Activated gamma-delta T cell (primary cell): ENCODE measurements around the gene TMEM269.
"Not testable (repeated sequence)": the region's sequence is repeated elsewhere in the genome, so short reads cannot be mapped to it uniquely, and the experiment has no call there.

Experiments used
- DNase-seq: peaks from one replicate; lab custom pipeline; 2025; lab: John Stamatoyannopoulos, UW

The TMEM269 gene

DNA sequence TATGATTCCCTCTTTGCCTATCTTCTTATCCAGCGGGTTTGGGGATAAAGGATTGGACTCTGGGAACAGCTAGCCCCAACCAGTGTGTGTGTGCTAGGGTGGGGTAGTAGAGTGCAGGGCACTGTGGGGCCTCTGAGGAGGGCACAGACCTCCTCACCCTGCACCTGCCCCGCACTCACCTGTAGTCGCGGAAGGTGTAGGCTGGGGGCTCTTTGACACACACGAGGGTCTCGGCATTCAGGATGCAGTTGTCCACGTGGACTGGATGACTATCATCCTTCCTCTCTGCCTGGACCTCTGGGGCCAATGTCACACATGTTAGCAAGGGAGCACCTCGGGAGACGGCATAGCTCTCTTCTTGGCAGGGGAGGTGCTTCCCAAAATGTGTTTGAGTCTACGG, 36.8 kb upstream of the TMEM269 start:
- DNase-seq, result no peak

DNA sequence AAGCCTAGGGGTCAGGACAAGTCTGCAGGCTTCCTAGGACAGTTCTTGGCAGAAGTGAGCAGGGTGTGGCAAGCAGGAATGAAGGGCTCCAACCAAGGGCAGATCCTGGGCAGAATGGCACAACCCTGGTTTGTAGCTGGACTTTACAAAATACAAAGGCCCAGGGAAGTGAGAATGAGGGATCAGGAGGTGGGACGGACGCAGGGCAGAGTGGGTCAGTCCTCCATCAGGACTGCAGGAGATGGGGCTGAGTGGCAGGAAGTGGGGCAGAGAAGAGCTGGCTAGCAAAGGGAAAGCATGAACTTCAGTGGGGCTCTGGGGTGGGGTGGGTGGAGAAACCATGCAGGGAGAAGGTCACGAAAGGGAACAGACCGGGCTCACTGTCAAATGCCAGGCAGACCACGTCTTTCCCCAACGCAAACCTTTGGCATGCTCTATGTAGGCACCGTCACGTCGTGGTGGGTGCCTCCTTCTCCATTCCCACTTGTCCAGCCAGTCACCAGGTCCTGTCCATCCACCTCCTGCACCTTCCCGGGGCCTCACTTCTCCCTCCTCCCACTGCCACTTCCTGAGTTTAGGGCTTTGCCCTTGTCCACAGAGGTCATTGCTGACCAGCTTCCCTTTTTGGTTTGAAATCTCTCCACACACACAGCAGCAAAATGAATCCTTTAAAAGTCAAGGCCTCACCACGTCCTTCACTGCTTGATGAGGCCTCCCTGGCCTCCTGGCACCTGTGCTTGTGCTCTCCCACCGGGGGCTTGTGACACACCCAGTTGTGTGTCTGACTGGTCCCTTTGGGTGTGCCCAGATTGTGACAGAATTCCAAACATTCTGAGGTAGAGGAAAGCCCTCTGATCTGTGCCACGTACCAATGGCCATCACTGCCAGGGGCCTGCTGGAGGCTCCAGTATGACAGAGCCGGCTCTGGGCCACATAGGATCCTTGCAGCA, 36.1 kb upstream of the TMEM269 start:
- no peak for DNase-seq

DNA sequence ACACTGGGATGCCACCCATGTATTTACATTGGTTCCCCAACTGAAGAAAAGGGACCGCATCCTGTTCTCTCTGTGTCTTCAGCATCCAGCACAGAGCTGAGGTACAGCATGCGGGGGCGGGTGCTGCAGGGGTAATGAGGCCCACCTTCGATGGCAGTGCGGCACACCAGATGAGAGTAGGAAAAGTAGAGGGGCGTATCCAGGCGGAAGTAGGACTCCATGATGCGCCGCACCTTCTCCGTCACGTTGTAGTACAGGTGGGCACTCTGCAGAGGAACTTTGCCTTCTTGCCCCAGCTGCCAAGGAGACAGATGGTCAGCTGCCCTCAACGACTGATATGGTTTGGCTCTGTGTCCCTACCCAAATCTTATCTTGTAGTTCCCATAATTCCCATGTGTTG, 34.8 kb upstream of the TMEM269 start:
- DNase-seq, result no peak

DNA sequence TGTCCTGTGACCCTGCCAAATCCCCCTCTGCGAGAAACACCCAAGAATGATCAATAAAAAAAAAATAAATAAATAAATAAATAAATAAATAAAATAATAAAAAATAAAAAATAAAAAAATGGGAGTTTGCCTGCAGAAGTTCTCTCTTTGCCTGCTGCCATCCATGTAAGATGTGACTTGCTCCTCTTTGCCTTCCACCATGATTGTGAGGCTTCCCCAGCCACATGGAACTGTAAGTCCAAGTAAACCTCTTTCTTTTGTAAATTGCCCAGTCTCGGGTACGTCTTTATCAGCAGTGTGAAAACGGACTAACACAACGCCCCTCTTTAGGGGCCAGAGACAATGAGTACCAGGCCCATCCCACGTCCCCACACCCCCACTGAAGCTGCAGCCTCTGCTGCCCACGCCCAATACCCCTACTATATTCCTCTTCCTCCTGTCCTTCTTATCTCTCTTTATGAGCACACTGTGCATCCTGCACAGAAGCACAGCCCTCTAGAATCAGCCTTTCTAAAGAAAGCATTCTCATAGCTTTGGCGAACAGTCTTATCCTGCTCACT, 33.2 kb upstream of the TMEM269 start:
- DNase-seq, result not testable (repeated sequence)

DNA sequence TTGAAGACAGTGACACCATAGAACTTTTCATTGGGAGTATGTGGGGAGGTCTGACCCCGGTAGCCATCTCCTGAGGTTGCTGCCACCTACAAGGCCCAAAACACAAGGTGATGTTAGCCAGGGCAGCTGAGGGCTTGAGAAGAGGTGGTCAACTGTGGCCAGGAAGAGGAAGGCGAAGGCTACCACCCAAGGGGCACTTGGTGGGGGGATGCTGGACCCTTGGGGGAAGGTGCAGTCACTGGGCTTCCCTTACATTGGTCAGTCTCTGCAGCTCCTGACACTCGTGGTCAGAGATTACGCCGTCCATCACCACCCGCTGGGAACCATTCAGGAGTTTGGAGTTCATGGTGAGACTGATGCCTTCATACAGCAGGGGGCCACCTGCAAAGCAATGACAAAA, 32.5 kb upstream of the TMEM269 start:
- DNase-seq, result no peak

DNA sequence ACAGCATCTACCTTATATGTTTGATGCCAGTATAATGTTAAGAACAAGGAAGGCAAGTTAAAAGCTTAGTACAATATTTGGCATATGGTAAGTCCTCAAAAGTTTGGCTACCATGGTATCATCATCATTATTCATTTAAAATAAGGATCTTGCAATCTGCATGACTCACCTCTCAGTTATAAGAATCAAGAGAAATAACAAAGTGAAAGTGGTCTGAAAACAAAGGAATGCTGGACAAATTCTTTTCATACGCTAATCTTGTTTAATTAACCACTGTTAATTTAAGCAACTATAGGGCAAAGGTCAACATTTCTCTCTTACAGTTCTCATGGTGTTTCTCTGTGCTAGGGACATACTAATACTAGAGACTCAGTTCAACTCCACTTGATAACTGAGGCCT, 31.7 kb upstream of the TMEM269 start:
- DNase-seq, result no peak

DNA sequence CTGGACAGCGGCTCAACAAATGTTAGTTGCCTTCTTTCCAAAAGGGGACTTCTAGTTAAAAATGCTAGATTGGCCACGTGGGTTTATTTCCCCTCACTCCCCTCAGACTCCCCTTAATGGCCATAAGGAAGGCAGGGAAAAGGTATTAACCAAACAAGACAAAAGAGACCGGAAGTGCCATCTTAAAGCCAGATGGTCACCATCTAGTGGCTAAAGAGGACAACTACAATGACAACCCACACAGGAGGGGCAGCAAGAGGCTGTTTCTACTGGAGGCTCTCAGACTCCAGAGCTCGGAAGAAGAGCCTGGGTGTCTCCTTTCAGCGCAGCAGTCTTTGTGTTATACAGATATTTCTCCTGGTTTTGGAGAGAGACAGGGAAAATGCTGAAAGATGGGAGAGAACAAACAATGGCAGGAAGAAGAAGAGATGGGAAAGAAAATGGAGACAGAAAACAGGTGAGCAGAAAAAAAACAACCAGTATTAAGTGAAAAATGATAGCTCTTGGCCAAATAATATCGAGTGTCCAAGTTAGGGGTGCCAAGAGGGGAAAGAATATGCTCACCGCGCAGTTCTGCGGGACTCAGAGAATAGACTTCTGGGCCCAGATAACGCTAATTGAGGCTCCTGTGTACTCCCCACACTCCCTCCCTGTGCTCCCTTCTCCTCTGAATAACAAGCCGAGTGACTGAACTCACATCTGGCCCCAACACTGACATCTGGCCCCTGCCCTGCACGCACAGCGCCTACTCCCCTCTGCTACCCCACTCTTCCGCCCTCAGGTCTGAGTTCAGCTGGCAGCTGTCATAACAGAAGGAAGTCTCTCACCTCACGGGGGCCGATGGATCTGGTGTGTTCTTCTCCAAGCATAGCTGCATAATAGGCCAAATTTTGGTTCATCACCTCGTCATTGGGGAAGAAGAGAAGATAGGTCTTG, 27.6 kb upstream of the TMEM269 start:
- no peak for DNase-seq

DNA sequence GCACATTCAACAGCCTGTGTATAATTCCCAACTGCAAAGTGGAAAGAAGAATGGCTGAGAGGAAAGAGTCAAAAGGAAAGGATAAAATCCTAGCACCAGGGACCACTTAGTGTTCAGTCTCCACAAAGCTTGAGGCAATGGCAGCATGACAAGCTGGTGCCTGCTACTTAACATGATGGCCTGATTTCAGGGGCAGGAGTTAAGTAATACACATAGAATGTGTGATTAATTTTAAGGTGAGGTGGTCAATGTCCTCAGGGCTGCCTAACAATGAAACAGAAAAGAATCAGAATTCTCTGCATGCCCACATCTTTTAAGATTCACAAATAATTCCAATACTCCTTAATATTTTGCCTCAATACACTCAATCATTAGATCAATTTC, 26.9 kb upstream of the TMEM269 start:
- DNase-seq, result no peak

DNA sequence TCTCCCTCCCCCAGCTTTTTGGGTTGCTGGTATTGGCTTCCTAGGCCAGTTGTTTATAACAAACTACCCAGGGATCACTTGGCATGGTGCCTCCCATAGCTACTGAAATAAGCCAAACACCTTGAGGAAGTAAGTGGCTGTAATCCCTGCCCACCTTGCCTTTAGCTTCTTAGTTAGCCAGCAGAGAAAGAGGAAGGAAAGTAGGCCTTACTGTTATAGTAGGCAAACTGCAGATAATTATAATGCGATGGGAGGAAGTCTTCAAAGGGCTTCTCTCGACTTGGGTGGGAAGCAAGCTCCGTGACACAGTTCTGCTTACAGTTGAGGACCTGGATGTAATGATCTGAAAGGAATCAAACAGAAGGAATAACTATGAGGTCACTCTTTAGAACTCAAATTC, 26.1 kb upstream of the TMEM269 start:
- no peak for DNase-seq

DNA sequence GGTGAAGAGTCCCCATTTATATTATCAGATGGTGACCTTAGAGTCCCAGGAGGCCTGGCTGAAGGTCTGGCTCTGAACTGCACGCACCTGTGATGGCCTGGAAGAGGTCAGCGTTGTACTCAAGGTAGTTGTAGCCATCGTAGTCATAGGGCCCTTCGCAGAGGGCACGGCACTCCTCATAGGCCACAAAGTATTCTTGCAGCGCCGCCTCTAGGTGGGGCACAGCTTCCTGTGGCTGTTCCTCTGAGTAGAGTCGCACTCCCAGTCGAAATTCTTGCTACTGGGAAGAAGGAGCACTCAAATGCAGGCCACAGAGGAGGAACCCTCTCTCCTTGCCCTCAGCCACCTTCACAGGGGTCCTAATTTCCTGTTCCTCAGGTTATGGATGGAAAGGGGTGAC, 25.7 kb upstream of the TMEM269 start:
- DNase-seq, result no peak

DNA sequence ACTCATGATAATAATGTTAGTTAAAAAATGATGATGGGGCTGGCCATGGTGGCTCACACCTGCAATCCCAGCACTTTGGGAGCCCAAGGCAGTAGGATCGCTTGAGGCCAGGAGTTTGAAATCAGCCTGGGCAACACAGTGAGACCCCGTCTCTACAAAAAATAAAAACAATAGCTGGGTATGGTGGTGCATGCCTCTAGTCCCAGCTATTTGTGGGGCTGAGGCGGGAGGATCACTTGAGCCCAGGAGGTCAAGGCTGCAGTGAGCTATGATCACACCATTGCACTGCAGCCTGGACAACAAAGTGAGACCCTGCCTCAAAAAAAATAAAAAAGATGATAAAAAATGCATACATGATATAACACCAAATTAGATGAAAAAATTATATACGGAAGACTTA, 23.2 kb upstream of the TMEM269 start:
- DNase-seq, result no peak

DNA sequence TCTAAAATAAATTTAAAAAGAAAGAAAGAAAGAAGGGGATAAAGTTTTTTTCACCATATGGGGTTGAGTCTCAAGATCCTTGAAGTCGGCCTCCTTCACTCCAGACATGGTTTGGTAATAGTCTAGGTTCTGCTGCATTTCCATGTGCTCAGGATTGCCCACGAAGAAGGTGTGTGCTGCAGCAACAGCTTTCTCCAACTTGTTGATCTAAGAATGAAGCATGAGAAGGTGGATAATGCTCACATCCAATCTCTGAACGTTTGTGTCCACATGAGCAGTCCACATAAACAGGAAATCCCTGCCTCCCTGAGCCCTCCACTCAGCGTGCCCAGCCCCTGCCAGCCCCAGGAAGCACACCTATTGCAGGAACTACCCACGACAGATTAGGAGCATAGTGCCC, 22.5 kb upstream of the TMEM269 start:
- DNase-seq, result no peak

DNA sequence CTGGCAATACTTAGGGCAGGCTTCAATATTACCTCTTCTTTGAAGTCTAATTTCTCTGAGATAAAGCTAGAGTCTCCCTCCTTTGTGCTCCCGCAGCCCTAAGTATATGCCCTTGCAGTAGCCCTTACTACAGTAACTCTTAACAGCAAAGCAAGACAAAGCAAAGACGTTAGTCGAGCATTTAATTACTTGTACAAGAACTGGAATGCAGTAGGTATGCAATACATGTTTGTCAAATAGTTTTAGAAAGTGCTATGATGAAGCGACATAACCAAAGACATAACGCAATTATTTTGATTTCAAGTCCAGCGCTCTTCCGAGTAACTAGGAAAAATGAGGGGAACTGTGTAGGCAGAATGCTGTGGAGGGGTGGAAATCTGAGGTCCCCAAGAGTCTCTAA, 19.5 kb upstream of the TMEM269 start:
- DNase-seq, result no peak

DNA sequence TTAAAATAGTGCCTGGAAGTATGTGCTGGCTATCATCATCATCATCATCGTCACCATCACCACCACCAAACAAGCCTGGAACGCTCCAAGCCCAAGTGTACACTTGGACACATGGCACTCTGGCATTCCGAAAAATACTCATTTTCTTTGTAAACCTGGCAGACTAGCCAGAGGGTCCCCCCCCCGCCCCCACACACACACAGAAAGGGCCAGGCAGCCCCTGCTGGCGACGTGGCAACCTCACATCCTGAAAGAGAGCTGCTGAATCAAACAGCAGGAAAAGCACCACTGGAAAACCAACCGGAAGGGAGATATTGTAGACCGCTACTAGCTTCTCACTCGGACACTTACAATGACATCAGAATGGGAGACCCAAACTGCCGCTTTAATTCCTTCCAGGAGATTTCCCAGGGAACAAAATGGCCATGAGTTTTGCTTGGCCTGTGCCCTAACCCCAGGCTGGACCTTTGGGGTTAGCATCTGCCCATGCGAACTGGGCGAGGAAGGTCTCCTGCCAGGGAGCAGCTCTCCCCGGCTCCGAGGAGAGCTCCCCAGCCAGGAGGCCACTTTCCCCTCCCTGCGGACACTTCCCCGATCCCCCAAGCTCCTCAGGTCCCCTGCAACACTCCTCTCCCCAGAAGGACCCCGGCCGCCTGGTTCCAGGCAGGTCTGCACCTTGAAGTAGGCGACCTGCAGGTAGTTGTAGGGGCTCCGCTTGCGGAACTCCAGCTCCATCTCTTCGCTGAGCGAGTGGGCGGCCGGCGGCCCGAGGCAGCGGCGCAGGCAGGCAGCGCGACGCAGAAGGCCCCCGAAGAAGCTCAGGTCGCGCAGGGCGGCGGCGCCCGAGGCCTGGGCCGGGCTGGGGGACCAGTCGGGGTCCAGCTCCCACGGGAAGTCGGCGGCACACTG, 18.7 kb upstream of the TMEM269 start:
- DNase-seq, result no peak

DNA sequence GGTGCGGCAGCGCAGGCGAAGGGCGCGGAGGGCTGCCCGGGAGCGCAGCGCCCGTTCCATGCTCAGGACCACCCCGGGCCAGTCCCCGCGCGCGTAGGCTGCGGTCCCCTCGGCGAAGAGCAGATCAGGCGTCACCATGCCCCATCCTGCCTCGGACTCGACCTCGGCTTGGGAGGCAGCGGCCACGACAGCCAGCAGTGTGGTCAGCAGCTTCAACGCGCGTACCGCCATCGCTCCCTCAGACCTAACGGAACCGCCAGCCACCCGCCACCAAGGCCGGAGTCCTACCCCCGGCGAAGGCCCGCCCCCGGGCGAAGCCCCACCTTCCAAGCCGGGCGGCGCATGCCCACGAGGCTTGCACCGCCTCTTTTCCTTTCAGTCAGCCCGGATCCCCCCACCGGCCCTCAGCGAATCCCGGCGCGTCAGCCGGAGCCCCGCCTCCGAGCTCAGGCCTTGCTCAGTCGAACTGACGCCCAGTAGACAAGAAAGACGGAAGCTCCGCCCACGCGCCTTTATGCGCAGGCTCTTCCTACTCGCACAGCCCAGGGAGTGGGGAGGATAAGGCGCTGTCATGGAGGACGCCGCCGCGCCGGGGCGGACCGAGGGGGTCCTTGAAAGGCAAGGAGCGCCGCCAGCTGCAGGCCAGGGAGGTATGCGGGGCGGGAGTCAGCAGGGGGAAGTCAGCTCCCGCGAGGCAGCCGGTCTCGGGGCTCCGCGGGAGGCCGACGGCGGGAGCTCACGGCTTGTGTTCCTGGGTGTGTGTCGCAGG, 17.9 kb upstream of the TMEM269 start, which contains the start of the genes C1orf50 and P3H1:
TSS of gene C1orf50 (plus strand) at position 509 of the 769 bp plus-strand sequence. CDS start at position 572, 63 bp downstream.
TSS of gene P3H1 (minus strand) at position 288 of the 769 bp plus-strand sequence. CDS start at position 231, 57 bp downstream.
- peak; percentile 99 for DNase-seq

DNA sequence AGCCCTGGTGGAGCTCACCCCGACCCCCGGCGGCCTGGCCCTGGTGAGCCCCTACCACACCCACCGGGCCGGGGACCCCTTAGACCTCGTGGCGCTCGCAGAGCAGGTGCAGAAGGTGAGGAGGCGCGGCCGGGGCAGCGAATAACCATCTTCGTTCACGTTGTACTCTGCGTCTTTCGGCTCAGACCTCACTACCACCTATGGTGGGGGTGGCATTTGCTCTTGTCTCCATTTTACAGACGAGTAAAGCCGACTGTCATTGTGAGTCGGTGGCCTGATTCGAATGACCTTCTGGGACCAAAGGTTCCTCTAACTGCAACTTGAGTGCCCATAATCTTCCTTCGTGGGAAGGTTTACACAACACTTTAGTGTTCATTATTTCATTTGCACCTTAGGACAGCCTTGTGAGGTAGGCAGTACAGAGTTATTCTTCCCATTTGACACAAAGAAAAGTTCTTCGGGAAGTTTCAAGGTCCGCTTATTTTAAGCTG, 17.2 kb upstream of the TMEM269 start:
- no peak for DNase-seq

DNA sequence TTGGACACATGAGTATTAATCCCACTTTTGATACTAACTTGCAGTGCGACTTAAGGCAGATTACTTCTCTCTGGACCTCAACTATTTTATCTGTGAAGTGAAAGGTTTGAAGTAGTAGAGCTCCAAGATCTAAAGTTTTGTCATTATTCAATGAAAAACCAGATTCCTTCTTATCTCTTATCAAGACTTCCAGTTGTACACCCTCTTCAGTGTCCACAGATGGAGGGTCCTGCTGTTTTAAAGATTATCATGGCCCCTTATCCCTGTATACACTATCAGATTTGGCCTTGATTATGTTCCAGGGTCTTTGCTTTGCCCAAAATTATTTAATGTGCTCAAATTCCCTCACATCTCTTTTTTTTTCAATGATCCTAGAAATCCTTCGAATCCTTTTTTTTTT, 16.6 kb upstream of the TMEM269 start:
- no peak for DNase-seq

DNA sequence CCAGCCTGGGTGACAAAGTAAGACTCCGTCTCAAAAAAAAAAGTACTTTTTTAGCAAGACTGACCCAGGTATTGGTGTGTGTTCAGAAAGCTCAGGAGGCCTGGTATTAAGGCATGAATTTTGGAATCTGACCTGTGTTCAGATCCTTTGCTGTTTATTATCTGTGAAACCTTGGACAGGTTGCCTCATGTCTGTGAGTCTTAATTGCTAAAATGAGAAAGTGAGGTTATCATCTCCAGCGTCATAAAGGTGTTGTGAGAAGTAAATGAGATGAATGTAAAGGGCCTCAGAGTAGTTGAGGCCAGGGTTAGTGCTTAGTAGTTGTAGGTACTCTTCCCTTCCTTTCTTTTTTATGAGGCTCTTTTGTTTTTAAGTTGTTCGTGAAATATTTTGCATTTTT, 15.0 kb upstream of the TMEM269 start:
- no peak for DNase-seq

DNA sequence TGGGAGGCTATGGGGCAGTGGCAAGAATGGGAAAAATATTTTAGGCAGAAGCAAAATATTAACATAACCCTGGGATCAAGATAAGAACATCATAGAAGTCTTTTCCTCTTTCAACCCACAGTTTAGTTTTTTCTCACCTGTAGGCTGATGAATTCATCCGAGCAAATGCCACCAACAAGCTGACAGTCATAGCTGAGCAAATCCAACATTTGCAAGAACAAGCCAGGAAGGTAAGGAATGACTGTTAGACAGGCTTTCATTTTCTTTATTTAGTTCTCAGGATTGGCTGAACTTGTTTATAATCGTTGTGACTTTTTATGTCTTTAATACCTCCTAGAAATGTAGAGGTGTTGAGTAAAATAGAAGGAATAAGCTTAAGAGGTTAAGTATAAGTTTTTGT, 11.4 kb upstream of the TMEM269 start:
- no peak for DNase-seq

DNA sequence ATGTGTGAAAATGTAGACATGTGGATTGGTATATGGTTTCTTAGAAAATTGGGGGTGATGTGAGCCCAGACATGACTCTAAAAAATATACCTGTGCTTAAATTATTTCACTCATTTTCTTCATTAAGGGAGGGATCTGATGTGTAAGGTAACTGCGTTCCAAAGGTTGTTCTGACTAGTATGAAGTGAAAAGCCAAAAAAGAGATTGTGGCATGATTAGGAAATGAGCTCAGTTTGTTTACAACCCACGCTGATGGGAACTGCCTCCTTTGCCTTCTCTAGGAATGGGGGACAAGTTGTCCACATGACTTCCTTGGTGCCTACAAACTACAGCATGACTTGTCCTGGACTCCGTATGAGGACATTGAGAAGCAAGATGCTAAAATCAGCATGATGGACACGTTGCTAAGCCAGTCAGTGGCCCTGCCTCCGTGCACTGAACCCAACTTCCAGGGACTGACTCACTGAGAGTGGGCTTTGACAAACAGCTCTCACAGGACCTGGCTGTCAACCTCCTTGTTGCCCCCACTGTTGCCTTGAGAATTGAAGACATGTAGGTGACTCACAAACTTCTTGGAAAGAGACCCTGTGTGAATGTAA, 9.8 kb upstream of the TMEM269 start:
- no peak for DNase-seq
